Fibroblast of the aortic adventitia (primary cell): ENCODE data around the gene ARSD. TPM values are rescaled to one million over a fixed set of nuclear protein-coding genes. Genes with fewer than 3 reads are reported as not detected.

Experiments
- DNase-seq: peaks from one replicate; pipeline ENCODE4 v3.0.0-alpha.2; 2010; ENCODE audit warnings: low read depth
- H3K4me3 ChIP-seq: 2 replicates; pipeline ENCODE4 v1.5.1; 2011; ENCODE audit warnings: low read depth, mild to moderate bottlenecking, control low read depth, low read length, moderate library complexity
- CTCF ChIP-seq: IDR thresholded peaks from 2 replicates; pipeline ENCODE4 v1.5.1; 2011; ENCODE audit warnings: mild to moderate bottlenecking, low read length, control low read depth, inconsistent platforms; ENCODE audit not compliant: insufficient read depth
- total RNA-seq: library from RNA; depleted of rRNA; stranded (reverse); fragments of >200 nt; gene quantifications from 2 replicates; pipeline ENCODE4 v1.2.3, GENCODE V29; 2012; ENCODE audit warnings: low replicate concordance

Gene ARSD
- total RNA-seq, 1 donor, result 12.0 TPM

DNA sequence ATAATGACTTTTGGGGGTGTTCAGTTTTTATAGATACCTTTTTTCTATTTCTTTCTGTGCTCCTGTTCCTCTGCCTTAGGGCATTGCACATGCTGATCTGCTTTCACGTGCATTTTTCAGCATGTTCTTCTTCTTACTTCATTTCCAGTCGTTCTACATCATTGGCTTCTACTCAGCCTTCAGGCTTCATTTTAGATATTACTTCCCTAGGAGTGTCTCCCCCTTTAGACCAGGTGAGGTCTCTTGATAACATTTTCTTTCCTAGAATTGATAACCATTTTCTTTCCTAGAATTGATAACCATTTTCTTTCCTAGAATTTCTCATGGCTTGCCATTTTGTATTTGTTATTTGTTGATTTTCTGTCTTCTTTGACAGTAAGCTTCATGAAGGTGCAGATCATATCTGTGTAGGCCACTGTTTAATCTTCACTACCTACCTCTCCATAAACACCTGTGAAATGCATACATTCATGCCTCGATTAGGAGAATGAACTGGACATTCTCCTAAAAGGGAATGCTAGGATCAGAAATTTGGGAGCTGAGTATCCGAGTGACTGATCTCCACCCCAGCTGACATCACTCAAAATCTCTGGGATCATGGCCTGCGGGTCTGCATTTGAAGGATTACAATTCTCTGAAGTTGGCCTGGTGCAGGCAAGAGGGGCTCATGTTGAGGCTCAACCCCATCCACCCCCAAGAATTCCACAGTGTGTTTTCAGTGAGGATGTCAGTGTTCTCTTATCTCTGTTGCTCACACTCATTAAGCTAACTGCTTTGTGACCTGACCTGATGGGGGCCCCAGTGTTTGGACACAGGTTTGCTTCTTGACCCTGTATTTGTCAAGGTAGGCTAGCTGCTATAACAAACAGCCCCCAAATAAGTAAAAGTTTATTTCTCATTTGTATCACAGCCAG, 54.7 kb downstream of the ARSD start:
- TF ChIP-seq CTCF, result no peak
- no peak for DNase-seq
- H3K4me3 ChIP-seq, result no peak overlapping the region

DNA sequence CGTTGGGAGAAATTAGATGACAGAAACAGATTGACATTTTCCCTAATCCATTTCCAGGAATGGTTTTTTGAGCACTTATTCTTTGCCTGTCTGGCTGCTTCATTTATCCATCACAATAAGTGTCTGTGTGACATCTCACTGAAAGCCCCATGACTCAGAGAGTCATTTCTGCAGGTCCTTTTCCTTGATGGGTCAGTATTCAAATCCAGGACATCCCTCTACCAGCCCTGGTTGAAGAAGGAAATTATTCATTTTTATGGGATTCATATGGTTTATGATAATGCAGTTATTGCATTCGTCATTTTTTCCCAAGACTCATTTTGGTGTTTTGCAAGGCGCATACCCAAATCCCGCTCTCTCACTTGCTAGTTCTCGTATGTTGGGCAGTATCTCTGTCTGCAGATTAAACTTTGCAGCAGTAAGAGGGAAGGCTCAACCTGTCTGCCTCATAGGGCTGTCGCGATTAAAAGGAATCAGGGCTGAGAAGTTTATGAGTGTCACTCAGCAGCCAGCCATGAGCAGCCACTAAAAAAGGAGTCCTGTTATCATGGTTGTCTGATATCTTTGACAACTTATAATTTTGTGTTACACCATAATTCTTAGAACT, 56.4 kb downstream of the ARSD start:
- no peak for TF ChIP-seq CTCF
- no peak for DNase-seq
- no peak overlapping the region for H3K4me3 ChIP-seq

DNA sequence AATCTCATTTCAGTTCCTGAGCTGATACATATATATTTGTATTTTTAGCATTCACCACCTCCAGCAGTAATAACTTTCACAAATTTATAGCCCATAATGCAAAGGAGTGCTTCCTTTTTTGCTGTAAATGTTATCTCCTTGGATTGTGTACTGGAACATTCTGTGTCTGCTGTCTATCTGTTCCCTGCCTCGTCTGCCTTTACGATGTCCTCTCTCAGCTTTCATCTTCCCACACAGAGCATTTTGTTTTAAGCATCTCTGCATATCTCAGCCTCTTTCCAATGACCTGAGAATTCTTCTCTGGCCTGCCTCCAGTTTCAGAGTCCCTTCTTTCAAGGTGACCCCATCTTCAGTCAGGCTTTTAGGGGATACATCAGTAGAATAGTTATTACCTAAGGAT, 57.3 kb downstream of the ARSD start:
- no peak for TF ChIP-seq CTCF
- no peak for DNase-seq
- H3K4me3 ChIP-seq, result no peak overlapping the region

DNA sequence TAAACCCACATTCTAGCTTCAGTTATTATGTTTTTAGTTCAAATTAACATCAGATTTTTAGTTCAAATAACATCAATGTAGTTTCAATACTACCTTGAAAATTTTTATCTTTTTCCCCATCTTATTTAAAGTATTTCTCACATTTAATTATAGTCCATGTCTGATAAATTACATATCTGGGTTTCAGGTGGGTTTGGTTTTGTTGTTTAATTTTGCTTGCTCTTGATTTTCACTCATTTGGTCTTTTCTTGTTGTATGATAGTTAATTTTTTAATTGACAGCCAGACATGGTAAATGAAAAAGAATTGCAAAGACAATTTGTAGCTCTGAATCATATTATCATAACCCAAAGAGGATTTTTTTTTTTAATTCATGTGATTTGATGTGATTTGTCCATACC, 58.5 kb downstream of the ARSD start:
- no peak for DNase-seq
- TF ChIP-seq CTCF, result no peak
- no peak overlapping the region for H3K4me3 ChIP-seq

GRCh38 chrX:2867206-2867605, 61.9 kb downstream of the ARSD start:
- TF ChIP-seq CTCF, result no peak
- H3K4me3 ChIP-seq, result no peak overlapping the region
- DNase-seq, result no peak

DNA sequence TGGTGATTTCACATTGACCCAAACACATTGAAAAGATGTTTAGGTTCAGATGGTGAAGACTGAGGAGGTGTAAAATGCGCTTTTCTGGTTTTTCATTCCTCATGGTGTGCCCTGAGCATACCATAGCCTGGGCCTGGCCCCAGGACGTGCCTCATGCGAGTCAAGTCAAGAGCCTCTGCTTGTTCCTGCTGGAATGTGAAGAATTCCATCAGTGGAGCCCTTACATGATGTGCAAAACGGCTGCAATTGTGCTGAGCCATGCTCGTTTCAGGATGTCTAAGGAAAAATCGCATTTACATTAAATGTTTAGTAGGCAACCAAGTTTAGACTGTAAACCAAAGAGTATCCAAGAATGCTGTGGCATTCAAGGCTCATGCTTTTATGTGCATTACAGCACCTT, 65.5 kb downstream of the ARSD start:
- H3K4me3 ChIP-seq, result no peak overlapping the region
- no peak for TF ChIP-seq CTCF
- no peak for DNase-seq
